Stimulated activated CD8-positive, alpha-beta memory T cell treated with anti-CD3 and anti-CD28 coated beads, Interleukin-7, amount 100 ng/mL, for 4 hours (primary cell): ENCODE data around the gene ENTPD2.
A peak's percentile ranks its signal among the peaks of the same experiment; 100 is the strongest.

Source experiments
- DNase-seq, 2 donors: peaks; one replicate each; pipeline ENCODE4 v3.0.0-alpha.2; 2020; ENCODE audit warnings: low read depth in 2 of 2

Gene ENTPD2

GRCh38 chr9:137079401-137079787, 25.5 kb upstream of the ENTPD2 start:
- DNase-seq, result no peak

DNA sequence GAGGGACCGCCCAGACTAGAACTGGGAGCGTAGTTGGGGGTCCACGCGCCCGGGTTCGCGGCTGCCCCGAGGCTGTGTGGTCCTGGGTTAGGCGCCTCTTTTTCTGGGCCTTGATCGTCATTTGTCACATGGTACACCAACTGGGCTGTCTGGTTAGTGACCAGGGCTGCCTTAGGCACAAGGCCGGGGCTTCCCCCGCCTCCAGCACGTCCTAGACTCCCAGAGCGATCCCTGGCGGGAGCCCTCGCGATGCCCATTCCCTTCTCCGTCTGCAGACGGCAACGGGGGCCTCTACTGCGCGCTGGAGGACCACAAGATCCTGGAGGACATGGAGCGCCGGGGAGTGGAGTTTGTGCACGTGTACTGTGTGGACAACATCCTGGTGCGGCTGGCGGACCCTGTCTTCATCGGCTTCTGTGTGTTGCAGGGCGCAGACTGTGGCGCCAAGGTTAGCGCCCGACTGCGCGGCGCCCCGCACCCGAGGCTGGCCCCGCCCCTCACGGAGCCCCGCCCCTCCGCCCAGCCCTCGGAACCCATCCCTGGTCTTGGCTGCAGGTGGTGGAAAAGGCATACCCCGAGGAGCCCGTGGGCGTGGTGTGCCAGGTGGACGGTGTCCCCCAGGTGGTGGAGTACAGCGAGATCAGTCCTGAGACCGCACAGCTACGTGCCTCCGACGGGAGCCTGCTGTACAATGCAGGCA, 25.0 kb upstream of the ENTPD2 start:
- DNase-seq, result no peak

- DNase-seq, result peak; percentile 24 to 49
Measured at GRCh38 chr9:137077758-137078693, 24.2 kb upstream of the ENTPD2 start.

- peak in 1 of 2 donors; percentile 48 for DNase-seq
Measured at GRCh38 chr9:137077010-137077747, 23.3 kb upstream of the ENTPD2 start, which contains the start of gene UAP1L1. UAP1L1 (plus strand) TSS chr9:137077517; CDS start chr9:137077533, 16 bp downstream.

- DNase-seq, result no peak
Measured at GRCh38 chr9:137076636-137077009, 22.8 kb upstream of the ENTPD2 start.

- no peak for DNase-seq
Measured at GRCh38 chr9:137075275-137075775, 21.5 kb upstream of the ENTPD2 start.

DNA sequence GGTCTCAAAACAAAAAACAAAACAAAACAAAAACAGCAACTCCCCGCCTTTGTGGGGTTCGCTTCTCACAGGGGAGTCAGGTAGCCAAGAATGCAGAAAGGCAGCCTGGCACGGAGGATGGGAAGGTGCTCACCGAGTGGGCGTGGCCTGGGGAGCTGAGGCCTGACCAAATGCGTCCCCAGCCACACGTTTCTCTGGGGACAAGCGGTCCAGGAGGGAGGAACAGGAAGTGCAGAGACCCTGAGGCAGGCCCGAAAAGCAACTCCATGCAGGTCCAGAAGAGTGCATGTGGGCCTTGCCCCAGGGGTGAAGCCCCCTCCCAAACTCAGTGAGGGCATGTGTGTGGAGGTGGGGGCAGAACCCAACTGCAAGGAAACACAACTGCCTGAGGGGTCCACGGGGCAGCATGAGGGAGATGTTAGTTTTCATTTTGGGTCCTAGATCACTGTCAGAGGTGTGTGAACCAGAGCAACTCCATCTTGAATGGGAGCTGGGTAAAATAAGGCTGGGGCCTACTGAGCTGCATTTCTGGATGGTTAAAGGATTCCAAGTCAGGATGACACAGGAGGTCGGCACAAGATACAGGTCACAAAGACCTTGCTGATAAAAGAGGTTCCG, 20.9 kb upstream of the ENTPD2 start:
- DNase-seq, result no peak

DNA sequence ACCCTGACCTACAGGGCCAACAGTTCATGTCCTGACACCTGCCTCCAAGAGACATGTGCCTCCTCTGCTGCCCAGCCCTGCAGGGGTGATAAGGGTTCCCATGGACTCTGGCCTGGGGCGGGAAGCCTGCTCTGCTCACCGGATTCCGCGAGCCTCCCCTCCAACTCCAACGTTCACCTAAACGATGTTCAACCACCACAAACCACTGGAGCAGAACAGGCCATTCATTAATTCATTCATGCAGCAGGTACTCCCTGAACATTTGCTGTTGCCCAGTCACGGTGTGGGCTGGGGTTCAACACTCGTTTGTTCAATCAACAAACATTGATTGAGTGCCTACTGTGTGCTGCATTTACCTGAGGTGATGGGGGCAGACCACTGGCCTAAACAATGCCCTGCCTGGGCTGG, 20.1 kb upstream of the ENTPD2 start:
- no peak for DNase-seq

DNA sequence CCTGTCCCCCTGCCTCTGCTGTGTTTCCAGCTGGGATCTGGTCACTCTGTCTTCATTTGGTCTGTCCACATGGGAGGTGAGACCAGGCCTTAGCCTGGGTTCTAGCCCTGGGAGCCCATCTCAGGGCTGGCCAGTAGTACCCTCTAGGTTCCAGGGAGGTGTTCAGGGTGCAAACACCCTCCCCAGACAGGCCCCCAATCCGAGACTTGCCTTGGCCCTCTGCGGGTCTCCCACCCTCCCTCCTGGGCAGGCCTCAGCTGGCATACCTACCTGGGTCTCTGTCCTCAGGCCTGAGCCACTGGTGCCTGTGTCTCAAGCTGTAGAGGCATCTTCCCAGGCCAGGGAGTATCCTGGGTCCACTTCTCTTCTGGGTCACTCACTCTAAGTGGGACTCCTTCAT, 17.4 kb upstream of the ENTPD2 start:
- no peak for DNase-seq

DNA sequence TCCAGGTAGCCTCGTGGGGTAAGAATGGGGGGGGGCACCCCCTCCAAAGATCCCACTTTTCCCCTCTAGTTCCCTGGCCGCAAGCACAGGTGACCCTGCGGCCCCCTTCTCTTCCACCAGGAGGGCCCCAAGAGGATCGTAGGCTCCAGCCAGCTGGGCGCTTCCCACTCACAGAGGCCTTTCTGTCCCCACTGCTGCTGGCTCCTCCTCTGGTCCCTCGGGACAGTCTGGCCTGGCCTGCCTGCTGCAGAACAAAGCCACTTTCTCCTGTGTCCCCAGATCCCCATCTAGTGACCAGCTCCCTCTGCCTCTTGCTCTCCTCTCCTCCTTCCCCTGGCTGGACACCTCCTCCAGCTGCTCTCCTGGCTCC, 17.0 kb upstream of the ENTPD2 start:
- DNase-seq, result no peak

DNA sequence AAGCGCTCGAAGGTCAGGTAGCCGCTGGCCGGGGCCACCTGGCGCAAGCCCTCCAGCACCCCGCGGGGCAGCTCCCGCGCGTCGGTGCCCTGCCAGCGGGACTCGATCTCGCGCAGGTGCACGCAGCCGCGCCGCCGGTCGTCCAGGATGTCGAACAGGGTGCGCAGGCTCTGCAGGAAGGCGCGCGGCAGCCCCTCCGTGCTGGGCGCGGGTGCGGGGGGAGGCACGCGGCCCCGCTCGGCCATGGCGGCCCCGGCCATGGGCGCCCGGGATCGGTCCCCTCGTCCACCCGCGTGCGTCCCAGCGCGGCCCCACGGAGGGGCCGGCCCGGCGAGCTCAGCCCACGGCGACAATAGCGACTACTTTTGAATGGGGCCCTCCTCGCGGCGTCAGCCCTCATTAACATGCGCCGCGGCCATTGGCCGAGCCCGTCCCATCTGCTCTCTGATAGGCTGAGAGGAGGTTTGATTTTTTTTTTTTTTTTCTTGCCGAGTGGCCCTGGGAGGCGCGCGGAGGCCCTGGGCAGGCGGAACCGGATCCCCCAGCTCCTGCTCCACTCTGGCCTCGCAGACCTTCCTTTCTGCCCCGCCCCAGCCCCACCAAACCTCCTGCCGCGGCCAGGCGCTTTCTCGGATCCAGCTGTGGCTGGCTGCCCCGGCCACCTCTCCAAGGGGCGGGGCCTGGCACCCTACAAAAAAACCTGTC, 16.5 kb upstream of the ENTPD2 start, which contains the start of gene SAPCD2:
Gene SAPCD2 (minus strand): TSS at position 357 of the 705 bp plus-strand sequence. CDS start 97 bp downstream, at position 260.
- DNase-seq, result peak; percentile 74 to 80

- no peak for DNase-seq
Measured at GRCh38 chr9:137069508-137070091, 15.7 kb upstream of the ENTPD2 start.

DNA sequence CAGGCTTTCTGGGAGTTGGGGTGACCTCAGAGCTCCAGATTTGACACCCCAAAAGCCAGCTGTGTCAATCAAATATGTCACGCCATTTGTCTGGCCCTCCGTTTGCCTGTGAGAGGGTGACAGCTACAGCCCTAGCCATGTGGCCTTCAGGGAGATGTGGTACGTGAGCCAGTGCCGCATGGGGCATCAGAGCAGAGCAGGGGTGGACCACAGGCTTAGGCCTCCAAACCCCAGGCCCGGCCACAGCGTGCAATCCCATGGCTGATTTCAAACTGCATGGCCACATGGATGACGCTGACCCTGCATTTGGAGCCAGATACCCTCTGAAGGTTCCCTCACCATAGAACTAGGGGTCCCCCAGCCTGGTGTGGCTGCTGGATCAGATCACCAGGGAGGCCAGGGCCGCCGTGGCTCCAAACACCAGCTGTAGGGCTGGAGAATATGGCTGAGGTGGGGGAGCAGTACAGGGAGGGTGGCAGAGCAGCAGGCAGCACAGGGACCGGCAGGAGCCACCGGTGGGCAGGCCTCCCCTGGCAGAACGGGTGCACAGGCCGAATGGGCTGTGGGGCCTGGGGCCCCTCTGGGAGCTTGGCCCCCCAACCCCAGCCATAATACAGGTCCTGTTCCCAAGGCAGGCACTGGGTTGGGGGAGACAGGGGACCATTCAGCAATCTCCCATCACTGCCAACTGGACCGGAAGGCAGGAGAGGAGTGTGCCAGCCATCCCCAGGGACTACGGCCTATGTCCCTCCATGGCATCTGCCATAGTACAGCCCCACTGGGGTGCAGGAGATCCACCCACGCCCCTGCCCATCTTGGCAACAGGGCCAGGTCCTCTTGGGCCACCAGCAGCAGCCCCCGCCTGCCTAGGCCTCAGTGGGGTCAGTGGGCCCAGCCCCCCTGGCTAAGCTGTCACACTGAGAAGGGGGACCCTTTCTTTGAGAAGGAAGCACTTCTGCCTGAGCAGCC, 15.0 kb upstream of the ENTPD2 start:
- DNase-seq, result no peak

- peak; percentile 76 to 79 for DNase-seq
Measured at GRCh38 chr9:137067860-137068538, 14.1 kb upstream of the ENTPD2 start.

DNA sequence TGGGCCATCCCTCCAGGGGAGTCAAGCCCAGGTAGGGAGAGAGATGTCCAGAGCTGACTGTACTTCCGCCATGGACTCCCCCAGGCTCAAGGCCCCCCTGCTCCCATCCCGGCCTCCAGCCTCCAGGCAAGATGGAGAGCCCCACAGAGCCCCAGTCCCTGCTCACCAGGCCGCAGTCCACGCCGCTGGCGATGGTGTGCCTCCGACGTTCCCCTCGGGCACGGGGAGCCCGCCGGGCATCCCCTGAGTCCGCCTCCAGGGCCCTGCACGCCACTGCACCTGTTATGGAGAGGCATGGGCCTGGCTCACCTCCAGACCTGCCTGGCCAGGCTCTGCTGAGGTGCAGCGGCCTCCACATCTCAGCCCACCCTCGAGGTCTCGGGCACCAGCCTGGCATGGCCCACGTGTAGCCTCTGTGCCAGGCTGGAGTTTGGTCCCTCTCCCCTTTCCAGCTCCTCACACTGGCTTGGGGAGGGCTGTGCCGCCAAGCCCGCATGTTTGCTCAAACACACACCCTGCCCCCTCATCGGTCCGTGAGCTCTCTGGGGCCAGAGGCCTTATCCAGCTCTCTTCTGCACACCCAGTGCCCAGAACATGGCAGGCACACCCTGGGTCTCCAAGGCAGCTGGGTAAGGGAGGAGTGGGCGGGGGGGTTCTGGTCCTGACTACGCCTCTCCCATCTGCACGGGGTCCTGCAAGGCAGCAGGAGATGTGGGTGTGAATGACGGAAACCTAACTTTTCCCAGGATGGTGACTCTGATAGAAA, 12.4 kb upstream of the ENTPD2 start:
- DNase-seq, result no peak

GRCh38 chr9:137065336-137065967, 11.6 kb upstream of the ENTPD2 start:
- no peak for DNase-seq

DNA sequence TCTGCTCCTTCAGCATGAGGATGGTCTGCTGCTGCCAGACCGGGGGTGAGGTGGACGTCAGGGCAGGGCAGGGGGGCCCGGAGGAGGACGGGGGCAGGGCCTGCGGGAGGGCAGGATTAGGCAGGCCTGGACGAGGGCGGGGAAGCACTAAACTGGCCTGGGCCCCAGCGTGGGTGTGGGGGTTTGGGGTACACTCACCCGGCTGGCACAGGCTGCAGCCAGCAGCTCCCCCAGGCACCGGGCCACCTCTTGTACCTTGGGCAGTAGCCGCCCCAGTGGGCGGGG, 11.0 kb upstream of the ENTPD2 start:
- DNase-seq, result no peak
